GM18511 (cell line): ENCODE data around the gene CHST13.

ENCODE experiments used
- ATAC-seq: cut with Tn5 transposase; IDR thresholded peaks from one replicate; pipeline ENCODE4 v1.9.1; 2021; ENCODE audit warnings: mild to moderate bottlenecking, moderate library complexity; ENCODE audit not compliant: unreplicated experiment

Gene CHST13

DNA sequence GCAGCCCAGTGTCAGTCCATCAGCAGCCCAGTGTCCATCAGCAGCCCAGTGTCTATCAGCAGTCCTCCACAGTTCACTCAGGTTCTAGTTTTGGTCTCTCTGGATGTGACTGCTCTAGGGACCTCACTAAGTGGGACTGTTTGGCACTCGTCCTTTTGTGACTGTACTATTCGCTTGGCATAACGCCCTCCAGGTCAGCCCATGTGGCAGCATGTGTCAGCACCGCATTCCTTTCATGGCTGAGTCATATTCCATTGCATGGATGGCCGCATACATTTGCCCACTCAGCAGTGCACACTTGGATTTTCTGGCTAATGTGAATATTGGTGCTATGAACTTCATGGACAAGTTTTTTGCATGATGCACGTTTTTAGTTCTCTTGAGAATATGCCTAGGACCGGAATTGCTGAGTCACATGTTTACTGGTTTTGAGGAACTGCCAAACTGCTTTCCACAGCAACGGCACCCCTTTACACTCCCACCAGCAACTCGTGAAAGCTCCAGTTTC, 16.4 kb downstream of the CHST13 start:
- no peak for ATAC-seq

DNA sequence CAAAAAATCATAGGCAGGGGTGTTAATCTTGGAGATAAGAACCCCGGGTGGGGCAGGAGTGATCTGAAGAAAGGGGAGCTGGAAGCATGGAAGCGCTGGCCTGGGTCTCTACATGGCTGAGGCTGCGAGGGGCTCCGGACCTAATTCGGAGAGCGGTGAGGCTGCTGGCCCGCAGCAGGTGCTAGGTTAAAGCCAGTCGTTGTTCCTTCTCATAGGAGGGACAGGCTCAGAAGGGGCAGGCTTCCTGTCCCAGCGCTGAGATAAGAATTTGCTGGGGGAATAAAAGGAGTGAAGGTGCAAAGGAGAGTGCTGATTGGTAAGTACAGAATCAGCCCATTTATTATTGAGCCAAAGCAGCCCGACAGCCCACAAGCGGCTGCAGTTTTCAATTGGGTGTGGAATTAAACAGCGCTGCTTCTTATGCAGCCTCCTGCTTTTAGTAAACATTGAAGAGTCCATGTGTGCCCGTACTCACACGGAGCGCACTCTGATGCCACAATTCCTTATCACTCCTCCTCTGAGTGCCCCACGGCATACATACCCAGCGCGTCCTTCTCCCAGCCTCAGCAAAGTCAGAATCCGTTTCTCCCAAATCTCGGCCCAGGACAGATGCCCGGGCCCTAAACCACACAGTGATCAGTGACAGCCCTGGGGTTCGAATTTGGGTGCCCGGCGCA, 17.1 kb downstream of the CHST13 start:
- no peak for ATAC-seq

DNA sequence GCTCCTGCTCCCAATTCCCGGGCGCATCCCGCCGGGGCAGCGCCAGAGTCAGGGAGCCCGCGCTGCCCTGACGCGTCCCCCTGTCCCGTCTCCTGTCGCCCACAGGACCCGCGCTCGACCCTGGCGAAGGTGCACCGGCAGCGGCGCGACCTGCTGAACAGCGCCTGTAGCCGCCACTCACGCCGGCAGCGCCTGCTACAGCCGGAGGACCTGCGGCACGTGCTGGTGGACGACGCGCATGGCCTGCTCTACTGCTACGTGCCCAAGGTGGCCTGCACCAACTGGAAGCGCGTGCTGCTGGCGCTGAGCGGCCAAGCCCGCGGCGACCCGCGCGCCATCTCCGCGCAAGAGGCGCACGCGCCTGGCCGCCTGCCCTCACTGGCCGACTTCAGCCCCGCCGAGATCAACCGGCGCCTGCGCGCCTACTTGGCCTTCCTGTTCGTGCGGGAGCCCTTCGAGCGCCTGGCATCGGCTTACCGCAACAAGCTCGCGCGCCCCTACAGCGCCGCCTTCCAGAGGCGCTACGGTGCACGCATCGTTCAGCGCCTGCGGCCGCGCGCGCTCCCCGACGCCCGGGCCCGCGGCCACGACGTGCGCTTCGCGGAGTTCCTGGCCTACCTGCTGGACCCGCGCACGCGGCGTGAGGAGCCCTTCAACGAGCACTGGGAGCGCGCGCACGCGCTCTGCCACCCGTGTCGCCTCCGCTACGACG, 17.8 kb downstream of the CHST13 start:
- no peak for ATAC-seq

DNA sequence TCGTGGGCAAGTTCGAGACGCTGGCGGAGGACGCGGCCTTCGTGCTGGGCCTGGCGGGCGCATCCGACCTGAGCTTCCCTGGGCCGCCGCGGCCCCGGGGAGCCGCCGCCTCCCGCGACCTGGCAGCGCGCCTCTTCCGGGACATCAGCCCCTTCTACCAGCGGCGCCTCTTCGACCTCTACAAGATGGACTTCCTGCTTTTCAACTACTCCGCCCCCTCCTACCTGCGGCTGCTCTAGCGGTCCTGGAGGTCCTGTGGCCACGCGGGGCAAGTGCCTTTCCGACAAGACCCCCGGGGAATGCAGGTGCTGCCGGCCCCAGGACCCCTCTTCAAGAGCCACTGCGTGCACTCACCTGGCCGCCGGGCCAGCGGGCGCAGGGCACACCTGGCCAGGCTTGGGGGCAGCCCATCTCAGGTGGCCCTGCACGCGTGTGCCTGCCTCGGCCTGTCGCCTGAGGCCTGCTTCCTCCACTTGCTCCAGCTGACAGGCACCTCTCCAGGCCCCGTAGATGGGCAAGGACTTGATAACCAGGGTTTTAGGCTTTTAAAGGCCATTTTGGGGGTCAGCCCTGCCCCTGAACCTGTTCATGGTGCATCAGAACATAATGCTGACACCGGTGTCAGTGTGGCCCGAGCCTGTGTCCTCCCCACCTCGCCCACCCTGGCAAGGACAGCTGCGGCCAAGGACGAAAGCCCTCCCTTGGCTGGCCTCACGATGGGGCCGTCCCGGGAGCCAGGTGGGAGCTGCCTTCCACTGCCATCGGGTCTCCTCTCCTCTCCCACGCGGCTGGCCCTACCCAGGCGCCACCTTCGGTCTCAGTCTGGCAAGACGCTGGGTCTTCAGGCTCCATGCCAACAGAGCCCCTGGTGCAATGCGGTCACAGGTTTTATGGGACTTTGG, 18.6 kb downstream of the CHST13 start:
- ATAC-seq = no peak

DNA sequence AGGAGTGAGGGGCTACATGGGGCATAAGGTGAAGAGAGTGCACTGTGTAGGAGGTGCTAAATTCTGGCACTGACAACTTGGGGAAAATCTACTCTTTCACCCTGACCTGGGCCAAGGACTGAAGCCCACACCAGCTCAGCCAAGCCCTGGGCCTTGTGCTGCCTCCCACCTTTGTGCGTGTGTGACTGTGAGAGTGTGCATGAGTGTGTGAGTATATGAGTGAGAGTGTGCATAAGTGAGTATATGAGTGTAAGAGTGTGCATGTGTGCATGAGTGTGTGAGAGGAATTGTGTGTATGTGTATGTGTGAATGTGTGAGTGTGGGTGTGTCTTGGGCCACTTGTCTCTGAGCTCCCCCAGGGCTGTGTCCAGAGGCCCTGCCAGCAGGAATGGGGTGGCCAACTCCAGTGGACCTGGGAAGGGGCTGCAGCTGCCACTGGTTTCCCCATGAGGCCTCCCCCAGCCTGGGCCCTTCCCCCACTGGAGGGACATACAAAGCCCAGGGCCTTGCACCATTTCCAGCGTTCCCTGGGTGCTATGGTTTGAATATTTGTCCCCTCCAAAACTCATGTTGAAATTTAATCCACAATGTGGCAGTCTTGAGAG, 19.6 kb downstream of the CHST13 start:
- no peak for ATAC-seq

DNA sequence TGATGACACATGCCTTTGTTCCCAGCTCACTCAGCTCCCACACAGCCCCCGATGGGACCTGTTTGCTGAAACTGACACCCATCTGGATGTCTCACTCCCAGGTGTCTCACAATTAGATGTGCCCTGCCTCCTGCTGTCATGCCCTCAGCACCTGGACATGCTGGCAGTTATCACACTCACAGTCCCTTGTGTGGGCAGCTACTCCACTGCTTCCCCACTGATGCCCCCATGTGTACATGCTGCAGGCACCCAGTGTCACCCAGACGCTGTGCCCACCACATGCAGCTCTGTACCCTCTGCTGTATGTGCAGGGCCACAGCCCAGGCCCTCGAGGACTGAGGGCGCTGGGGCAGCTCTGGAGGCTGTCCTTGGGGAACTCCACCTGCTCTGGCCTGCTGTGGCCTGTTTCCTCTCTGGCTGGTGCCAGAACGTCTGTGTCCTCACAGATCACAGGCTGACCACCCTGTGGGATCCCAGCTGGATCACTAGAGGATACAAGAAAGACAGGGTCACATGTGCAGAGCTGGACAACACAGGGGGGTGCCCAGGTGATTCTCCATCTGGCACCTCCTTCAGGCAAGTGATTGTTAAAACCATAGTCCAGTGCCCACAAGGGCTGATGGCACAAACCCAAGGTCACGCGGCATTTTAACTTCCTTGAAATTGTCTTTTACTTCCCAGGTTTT, 20.8 kb downstream of the CHST13 start:
- ATAC-seq = no peak

DNA sequence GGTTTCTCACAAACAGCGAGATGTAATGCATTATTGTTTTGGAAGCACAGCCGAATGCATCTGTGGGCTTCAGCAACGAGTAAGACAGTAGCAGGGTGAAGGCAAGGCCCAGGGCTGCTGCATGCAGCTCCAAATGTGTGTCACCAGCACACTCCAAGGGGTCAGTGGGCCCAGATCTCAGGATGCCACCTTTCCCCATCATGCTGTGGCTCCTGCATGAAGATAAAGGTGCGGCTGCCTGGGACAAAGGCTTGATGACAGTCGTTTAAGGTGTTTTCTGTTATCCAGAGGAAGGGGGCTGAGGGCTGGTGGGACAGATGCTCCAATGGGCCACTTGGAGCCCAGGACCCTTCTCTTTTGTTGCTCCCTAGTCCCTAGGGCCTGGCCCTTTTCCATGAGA, 21.6 kb downstream of the CHST13 start:
- ATAC-seq = no peak

DNA sequence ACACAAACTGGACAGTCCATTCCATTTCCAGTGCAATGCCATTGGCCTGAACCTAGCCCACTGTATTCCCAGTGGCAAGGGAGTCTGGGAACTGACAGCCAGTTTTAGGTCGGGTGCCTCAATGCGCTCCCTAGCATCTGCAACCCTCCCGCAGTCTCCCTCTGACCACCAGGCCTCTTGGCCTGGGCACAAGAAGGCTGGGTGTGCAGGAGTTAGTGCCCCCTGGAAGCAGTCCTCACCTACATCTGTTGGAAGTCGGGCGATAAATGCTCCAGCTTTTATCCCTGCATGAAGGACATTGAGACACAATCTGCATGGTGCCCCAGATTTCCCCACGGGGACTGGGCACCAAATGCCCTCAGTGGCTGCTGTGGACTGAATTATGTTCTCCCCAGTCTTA, 22.1 kb downstream of the CHST13 start:
- ATAC-seq = no peak

DNA sequence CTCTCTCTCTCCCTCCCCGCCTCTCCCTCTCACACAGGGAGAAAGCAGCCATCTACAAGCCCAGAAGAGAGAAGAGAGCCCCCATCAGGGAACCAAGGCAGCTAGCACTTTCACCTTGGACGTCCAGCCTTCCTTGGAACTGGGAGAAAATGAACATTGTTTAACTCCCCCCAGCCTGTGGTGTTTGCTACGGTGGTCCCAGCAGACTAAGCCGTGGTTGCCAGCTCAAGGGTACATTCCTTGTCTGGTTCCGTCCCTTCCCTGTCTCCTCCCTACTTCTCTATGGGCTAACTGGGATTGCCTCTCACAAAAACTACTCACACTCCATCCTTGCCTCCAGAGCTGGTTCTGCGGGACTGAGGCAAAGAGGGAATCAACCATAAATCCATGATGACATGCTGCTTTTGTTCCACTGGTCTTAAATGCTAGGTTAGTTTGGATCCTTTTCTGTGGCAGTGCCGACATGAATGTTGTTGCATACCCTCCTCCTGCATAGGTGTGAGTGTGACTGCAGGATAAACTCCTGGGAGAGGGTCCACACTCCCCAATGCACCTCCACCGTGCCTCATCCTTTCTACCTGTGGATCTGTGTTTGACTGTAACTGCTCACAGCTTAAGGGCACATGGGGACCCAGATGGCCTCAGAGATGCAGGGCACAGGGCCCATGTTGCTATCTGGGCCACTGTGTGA, 22.7 kb downstream of the CHST13 start:
- no peak for ATAC-seq

DNA sequence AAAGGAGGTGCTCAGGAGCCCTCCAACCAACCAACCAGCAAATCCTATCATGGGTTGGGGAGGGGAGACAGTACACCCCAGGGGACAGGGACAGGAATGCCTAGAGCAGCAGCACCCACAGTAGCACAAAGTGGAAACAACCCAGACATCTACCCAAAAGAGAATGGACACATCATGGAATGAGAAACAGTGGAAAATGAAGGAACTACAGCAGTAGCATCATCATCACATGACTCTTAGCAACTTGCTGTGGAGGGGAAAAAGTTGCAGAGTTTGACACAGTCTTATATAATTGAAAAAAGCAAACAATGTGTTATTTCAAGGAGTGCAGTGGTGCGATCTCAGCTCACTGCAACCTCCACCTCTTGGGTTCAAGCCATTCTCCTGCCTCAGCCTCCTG, 23.8 kb downstream of the CHST13 start:
- ATAC-seq = no peak

DNA sequence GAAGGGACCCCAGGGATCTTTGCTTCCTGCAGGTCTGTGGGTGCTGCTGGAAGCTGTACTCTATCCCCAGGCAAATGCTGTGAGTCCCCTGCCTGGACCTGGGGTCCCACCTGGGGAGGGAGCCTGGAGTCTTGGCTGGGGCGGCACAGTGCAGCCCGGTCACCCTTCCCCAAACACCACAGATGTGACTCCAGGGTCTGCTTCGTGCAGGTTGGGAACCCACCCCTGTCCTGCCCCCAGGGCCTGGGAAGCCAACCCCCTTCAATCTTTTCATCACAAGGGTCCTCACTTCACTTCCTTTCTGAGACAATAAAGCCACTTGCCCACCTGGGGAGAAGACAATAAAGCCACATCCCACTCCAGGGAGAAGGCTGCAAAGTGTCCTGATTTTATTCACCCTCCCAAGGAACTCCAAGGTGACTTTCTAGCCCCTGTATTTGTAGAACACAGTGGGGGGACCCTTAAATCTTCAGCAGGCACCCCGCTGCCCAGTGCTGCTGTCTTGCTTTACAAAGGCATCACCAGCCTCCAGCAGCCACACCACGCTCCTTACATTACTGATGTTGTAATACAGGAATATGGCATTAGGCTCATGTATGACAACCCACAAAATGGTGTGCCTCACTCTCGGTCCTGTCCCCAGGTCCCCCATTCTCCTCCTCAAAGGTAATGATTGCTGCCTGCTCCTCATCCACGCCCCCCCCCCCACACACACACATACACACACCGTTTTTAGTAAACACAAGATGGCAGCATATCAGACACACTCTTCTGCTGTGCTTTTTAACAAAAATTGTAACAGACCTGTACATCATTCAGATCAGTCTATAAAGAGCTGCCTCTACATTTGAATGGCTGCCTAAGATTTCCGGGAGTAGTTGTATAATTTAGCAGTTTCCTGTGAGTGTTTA, 24.9 kb downstream of the CHST13 start:
- ATAC-seq = no peak

DNA sequence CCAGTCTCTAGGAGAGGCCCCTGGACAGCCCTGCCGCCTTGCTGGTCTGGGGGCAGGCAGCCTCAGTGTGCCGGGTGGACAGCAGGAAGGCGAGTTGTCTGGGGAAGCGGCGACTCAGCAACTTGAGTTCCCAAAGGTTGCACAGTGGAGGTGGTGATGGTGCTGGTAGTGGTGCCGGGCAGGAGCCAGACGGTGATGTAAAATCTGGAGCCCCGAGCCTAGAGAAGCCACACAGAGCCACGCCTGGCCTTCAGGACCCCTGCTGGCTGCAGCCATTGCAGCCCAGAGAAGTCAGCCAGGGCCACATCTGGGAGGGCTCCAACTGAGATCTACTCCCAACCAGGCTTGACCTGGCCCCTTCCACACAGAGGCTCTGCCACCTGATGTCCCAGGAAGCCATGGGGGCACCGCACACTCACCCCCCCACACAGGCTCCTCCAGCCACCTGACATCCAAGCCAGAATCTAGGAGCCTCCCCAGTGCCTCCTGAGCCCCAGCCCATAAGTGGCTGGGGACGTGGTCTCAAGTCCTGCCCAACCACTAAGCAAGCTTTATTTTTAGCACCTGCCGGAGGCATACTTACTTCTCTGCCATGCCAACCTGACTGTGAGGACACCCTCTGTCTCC, 26.0 kb downstream of the CHST13 start:
- ATAC-seq = no peak

DNA sequence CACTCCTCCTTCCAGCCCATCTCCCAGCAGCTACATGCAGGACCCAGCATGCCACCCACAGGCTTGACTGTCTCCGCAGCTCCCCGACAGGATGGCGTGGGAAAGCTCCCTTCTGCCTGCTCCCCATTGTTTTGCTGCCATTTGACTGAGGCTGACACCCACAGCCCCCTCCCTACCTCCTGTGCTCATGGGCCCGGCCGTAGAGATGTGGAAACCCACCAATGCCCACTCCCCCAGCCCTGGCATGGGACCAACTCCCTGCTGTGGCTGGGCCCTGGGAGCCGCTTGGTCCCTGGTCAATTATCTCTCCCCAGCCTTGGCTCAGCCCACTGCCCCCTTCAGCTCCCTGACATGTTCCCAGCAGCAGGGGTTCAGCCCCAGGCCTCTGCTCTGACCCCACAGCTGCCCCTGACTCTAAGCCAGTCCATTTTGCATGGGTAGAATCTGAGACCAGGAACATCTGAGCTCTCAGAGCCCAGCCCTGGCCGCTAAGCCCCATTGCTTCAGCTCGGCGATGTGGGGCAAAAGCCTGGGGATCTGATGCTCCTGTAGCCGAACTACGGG, 26.6 kb downstream of the CHST13 start:
- no peak for ATAC-seq

DNA sequence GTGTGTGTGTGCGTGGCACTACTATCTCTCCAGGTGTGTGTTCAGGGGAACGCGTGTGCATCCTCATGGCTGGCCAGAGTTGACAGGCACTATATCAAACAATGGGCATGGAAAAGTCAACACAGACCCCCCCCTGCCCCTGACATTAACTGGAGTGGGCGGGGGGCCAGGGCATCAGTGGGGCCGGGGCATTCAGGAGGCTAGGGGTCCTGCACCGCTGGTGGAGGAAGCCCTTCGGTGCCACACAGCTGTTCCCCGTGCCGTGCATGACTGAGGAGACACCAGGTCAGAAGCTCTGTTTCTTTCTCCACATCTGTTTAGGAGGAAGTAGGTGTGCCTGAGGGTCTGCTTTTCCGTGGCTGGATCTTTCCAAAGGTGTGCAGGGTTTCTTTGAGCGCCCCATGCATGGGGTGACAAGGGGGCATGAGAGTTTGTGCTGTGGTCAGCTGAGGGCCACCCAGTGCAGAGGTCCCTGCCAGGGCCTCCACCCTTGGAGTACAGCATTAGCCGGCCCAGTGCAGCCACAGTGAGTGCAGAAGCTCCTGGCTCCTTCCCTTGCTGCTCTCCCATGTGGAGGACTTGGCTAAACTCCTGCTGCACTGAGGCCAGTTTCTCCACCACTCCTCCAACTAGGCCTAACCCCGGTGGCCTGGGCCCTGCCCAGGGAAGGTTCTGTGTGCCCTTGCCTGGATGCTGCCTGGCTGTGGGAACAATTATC, 27.3 kb downstream of the CHST13 start:
- ATAC-seq = no peak

DNA sequence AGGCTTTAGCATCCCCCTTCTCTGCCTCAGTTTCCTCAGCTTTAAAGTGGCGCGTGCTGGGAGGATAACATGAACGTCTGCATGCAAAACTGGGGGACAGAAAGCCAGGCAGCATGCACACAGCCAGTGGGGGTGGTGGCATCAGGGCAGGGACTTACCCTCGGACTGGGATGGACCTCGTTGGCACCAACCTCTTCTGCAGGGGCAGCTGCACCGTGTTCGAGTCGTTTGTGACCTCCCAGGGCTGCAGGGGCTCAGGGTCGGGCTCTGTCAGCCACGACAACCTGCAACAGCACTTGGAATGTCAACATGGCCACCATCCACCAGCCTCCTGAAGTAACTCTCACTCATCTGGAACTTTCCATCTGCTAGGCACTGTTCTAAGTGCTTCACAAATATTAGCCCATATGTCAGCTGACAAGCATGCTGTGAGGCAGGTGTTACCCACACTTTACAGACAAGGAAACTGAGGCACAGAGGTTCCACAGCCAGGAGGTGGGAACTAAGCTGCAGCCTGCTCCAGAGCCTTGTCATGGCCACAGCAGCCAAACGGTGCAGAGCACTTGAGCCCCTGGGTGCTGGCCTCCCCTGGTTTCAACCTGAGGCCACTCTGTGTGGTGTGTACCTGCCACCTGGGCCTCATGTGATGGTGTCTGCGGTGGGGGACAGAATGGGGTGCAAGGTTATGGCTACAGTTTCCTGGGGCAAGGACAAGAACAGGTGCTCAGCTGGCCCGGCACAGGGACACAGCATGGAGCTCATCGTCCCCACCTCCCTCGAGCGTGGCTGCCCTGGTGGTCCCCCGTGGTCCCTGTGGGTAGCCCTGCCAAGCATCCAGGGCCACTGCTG, 28.1 kb downstream of the CHST13 start:
- ATAC-seq = no peak

DNA sequence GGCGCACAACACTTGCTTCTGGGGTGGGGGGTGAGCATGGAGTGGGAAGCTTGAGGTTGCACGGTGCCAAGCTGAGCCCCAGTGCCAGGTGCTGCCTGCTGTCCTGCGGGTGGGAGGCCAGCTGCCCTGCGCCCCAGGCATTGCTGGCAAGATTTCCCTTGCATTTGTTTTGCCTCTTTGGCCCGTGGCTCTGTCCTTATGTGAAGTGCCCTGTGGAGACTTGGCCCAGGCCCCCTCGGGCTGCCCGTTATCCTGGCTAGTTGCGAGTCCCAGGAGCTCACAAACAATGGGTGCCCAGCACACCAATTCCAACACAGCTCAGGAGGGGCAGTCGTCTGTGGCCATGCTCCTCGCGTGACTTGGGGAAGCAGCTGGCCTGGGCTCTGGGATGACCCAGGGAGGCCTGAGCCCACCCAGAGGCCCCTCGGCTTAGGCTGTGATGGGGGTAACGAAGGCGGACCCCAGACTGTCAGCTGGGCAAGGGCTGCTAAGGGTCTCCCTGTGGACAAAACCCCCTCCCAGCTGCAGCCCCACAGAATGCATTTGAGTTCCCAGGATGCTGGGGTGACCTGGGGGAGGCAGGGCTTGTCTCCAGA, 28.8 kb downstream of the CHST13 start:
- no peak for ATAC-seq
